ENCODE data around the gene PPM1F. TPM values are rescaled to one million over a fixed set of nuclear protein-coding genes. Genes with fewer than 3 reads are reported as not detected.

PPM1F gene
- total RNA-seq, 1 donor from 2014 or later, result 95.5 TPM

DNA sequence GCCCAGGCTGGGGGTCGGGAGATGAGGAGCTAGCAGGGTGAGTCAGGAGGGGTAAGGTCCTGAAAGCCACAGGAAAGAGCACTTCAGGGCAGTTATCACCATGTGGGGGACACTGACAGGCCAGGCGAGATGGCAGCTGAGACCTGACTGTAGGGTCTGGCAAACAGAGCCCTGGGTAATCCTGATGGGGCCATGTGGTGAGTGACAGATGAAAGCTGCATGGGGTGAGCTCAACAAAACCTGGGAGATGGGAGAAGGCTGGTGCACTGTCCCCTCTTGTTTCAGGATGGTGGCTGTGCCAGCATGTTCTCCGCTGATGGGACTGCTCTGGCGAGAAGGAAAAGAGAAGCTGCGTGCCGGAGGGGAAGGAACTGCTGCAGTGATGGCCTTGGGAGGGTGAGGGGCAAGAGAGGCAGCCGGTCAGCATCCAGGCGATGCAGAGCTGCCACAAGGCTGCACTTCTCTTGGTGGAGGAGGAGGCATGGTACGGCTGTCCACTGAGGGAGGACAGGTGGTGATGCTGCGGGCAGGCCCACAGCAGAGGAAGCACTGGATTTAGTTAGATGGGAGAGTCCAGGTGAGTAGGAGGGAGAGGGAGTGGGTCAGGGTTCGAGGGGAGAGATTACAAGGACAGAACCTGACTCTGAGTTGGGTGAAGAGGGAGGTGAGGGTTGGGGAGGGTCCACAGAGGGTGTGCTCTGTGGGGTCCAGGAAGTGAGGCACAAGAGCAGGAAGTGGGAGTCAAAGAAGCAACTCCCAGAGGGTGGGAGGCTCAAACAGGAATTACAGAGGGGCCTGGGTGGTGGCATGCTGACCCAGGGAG lies 26.1 kb upstream of the PPM1F start:
- no peak for DNase-seq (ENCODE audit: low spot score)
- intact Hi-C loops (cut with DNase I), result no loop called here
- ATAC-seq, result no peak

DNA sequence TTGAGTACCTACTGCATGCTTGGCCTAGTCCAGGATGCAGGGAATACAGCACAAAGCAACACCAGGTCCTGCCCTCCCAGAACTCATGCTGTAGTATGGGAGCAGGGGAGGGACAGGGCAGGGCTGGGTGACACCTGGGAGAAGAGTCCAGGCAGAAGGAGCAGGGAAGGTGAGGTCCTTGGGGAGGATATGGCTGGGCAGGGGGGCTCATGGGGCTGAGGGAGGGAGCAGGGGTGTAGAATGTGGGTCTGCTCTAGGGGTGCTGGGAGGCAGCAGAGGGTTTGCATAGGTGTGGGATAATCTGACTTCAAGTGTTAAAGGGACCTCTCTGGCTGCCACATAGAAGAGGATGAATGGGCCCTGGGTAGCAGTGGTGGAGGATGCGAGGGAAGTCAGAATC lies 25.2 kb upstream of the PPM1F start:
- DNase-seq (ENCODE audit: low spot score), result no peak
- no peak for ATAC-seq

DNA sequence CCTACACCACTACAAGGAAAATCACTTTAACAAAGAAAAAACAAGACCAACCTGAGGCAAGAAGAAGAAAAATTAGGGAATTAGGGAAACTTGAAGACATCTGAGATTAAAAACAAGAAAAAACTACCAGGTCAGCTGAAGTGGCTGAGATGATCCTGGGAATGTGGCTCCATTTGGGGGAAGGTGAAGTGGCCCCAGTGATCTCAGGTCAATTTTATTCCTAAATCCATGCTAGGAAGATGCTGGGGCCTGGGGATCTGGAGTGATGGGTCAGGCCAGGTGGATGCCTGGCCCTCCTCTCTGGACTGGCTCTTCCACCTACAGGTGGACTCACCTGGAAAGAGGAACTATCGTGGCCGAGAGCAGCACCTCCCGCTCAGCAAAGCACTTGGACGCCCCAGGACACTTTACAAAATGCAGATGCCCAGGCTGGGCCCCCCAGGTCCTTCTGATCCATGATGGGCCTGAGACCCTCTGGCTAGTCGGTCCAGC lies 23.3 kb upstream of the PPM1F start:
- DNase-seq (ENCODE audit: low spot score) (no peak), ATAC-seq (no peak)
- intact Hi-C loops (cut with DNase I), result no loop called here

More for the DNA sequence above, 25.2 kb upstream of the PPM1F start:
- intact Hi-C loops (cut with DNase I), result no loop called here

DNA sequence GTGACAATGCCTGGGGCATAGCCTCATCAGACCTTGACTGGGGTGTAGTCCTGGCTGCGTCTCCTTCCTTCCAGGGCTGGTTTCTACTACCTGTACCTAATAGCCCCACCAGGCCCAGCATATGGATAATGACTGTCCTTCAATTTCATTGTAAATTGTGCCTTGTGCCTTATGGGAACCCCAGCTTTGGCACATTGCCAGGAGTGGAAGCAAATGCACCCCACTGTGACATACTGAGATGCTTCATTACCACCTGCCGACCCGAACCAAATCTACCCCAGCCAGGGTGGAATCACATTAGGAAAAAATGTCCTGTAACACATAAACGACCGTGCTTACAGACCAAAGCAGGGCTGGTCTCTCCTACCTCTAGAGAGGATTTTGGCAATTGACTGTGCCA lies 22.6 kb upstream of the PPM1F start:
- ATAC-seq, result no peak
- DNase-seq (ENCODE audit: low spot score), result no peak
- intact Hi-C loops (cut with DNase I), result no loop called here

DNA sequence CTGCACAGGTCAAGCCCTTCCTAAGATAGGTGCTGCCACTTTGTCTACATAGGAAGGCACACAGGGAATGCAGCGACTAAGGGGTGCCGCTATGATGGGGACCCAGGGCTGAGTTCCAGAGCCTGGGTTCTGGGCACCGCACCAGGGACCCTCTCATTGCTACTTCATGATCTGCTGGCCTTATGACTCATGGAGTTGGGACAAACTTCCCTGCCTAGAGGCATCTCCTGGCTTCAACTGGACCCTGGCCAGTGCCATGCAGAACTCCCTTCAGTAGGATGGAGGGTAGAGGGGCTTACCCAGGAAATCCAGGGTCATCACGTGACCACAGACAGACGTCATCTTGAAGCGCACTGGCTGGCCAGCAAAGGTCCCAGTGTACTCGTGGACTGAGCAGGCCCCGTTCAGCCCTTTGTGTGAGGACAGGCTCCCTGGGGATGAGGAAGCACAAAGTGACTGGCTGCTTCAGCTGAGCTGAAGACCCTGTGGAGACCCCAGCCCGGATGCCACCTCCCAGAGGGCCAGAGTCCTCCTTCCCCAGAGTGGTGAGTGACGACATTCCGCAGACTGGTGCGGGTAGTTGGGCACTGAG lies 21.5 kb upstream of the PPM1F start:
- no peak for ATAC-seq
- no peak for DNase-seq (ENCODE audit: low spot score)
- intact Hi-C loops (cut with DNase I), result no loop called here

DNA sequence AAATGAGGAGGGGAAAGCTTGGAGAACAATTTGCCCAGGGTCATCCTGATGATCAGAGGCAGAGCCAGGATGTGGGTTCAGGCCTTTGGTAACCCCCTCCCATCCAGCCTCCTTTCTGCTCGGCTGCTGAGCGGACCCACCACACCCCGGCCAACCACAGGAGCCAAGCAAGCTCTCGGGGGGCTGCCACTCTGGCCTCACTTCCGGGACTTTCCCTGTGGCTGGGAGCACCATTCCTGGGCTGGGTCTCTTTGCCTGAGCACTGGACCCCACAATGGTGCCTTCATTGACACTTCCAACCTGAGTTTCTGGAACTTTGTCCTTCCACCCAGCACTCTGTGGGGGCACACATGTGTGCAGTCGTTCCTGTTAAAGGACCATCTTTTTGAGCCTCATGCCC lies 20.2 kb upstream of the PPM1F start:
- DNase-seq (ENCODE audit: low spot score) (no peak), ATAC-seq (no peak)
- intact Hi-C loops (cut with DNase I), result no loop called here

DNA sequence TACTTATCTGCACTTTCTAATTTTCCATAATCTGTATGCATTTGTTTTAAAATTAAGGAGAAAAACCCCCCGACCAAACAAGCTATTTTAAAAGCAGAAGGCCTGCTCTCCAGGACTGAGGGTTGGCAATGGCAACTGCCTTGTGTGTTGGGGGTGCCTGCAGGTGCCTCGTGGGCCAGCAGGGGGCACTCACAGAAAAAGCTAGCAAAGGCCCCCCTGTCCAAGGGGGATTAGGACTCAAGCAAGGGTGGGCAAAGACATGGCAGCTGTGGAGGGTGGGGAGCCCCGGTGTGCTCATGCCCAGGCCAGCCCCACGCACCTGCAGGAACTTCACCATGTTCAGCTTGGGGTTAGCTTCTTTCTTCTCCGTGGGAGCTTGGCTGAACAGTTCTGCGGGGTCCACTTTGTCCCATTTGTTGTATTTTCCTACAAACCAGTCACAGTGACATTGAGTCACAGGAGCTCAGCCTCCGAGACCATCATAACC lies 19.7 kb upstream of the PPM1F start:
- ATAC-seq, result no peak
- intact Hi-C loops (cut with DNase I), result no loop called here
- no peak for DNase-seq (ENCODE audit: low spot score)

DNA sequence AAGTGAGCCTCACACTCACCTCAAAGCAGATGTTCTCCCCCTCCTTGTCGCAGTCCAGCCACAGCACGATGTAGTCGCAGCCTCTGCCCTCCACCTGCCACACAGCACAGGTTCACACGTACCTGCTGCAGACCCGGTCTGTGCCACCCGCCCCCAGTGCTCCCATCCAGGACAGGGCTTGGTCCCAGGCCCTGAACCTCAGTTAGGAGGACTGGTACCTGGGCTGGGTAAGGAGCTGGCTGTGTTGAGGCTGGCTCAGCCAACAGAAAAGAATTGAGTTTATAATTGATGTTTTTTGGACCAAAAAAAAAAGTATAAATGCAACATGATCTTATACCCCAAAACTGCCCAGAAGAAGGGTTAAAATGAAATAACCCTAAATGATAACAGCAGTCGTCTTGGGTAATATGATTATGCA lies 19.2 kb upstream of the PPM1F start:
- ATAC-seq, result no peak
- no peak for DNase-seq (ENCODE audit: low spot score)
- intact Hi-C loops (cut with DNase I), result no loop called here

DNA sequence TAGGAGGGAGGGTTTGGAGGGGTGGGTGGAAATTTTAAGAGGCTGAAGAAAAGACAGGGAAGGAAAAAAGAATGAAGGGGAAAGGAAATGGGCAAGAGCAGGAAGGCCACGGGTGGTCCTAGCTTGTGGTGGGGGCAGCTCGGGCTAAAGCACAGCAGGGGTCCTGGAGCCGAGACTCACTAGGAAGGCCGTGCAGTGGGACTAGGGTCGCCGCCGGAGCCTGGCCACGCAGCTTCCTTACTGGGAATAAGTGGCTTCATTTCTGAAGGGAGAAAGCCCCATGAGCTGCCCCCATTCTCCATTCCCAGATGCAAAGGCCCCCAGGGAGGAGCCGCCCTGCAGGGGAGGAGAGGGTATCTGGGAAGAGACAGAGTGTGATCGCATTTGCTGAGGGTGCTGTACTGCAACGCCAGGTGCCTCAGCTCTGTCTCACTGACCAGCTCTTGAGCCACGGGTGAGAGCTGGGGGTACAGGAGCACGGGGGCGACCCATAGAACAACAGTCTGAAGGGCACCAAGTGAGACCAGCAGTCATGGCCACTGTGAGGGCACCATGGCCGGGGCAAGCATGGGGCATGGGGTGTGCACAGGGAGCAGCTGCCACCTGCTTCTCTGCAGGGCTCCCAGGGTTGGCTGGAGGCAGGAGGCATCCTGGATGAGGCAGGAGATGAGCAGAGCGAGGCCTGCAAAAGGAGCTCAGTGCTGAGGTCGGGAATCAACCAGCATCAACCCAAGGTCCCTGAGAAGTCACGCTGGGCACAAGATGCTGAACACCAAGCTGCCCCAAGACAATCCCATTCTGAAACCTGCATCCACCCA lies 18.4 kb upstream of the PPM1F start:
- ATAC-seq (no peak), DNase-seq (ENCODE audit: low spot score) (no peak)
- intact Hi-C loops (cut with DNase I), result no loop called here

DNA sequence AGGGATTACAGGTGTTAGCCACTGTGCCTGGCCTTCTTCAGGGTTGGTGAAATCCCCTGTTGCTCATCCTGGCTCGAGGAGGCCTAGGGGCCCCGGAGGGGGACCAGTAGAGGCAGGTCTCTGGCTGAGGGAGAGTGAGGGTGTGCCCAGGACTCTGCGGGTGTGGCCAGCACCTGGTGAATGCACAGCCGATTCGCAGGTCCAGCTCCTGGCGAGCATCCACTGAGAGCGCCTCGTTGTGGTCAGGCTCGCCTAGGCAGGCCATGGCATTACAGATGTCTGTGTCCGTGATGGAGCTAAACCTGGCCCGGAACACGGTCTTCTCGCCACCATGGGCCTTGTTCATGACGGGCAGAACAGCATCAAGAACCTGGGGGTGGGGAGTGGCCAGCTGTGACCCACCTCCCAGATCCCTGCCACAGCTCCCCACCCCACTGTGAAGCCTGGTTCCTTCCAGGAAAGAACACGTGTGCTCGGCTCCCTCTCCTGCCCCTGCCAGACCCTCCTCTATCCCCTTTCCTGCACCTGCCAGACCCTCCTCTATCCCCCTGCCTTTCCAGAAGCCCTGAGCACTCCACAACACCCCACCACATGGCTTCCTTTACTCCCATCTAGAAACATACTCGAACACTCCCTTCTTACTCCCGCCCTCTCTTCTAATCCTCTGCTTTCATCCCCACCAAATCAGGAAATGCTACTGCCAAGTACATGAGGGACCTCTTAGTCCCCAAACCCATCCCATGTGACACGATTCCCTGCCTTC lies 17.6 kb upstream of the PPM1F start:
- intact Hi-C loops (cut with DNase I), result no loop called here
- ATAC-seq (no peak), DNase-seq (ENCODE audit: low spot score) (no peak)

DNA sequence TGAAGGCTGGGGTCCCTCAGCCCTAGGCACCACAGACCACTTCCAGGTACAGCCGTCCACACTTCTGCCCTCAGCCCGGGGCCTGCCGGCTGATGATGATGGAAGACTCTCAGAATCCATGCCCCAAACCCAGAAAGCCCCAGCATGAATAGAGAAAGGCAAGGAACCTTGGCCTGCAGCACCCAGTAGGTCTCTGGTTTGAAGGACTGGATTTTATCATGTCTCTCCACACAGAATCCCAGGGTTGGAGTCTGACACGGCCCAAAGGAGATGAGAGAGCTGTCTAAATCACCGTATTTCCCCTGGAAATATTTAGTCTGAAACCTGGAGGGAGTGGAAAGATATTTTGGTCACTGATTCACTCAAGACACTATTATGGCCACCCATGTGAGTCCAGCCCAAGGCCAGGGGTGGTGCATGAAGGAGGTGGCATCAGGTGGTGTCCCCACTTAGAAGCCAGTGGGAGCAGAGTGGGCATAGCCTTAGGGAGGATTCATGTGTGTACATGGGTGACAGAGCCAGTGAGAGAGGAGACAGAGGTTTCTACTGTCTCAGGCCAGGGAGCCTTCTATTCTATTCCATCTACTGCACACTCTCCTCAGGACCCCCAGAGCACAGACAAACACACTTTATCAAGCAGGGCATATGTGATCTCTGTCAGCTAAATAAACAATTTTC lies 15.9 kb upstream of the PPM1F start:
- DNase-seq (ENCODE audit: low spot score), result no peak
- intact Hi-C loops (cut with DNase I), result no loop called here
- no peak for ATAC-seq

DNA sequence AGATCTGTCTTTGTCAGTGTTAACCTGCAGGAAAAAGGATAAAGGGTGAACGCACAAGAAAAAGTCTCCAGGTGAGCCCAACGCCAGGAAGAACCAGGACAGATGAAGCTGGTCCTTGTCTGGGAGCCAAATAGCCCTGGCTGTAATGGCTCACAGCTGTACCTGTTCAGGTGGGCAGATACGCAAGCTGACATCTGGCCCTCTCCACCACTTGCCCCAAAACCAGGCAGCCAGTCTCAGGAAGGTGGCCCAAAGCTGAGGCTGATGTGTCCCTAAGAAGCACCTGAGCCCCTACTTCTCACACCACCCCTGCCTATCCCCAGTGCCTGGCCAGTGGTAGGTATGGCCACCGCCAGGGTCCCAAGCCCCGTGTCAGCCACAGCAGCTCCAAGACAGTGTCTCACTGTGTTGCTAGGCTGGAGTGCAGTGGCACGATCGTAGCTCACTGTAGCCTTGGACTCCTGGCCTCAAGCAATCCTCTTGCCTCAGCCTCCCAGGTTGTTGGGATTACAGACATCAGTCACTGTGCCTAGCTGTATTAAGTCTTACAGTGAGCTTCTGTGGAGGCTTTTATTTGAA lies 15.1 kb upstream of the PPM1F start:
- intact Hi-C loops (cut with DNase I), result no loop called here
- no peak for ATAC-seq
- DNase-seq (ENCODE audit: low spot score), result no peak

DNA sequence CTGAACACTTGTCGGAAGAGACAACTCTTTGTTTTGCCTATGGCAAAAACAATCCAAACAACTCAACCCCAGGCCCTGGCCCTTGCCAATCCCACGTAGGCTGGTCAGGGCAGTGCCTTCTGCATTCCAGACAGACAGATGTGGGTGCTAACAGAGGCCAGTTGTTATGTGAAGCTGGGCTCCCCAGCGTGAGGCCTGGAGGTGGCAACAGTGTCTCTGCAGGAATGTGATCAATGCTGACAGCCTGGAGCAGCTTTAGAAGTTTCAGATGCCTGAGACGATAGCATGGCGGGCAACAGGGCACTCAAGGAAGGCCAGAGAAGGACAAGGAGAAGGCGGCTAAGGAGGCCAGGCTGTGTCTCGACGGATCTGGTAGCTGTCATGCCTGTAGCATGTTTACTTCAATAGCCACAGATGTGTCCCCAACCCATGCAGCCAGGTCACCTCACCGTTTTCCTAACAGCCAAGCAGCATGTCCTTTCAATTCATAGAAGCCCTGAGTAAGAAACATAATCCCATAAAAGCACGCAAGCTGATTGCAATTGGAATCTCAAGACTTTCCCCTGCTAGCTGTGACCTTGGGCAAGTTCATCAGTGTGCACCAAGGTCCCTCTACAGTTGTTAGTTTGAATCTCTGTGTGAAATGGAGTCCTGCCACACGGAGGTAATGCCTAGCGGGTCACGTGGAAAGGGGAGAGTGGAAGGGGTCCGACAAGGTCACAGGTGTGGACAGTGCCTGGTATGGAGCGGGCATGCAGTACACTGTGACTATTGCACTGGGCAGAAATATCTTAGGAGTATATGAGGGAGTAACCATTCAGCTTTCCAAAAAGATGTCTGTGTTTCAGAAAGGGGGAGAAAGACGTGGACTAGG lies 14.2 kb upstream of the PPM1F start:
- intact Hi-C loops (cut with DNase I), result no loop called here
- DNase-seq (ENCODE audit: low spot score), result no peak
- peak; percentile 29 for ATAC-seq

DNA sequence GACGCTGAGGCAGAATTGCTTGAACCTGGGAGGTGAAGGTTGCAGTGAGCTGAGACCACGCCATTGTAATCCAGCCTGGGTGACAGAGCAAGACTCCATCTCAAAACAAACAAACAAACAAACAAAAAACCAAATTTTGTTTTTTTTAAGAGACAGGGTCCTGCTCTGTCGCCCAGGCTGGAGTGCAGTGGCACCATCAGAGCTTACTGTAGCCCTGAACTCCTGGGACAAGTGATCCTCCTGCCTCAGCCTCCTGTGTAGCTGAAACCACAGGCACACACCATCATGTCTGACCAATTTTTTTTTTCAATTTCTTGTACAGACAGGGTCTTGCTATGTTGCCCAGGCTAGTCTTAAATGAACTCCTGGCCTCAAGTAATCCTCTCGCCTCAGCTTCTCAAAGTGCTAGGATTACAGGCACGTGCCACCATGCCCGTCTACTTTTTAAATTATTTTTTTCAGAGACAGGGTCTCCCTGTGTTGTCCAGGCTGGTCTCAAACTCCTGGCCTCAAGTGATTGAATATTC lies 13.2 kb upstream of the PPM1F start:
- intact Hi-C loops (cut with DNase I), result no loop called here
- DNase-seq (ENCODE audit: low spot score) (no peak), ATAC-seq (no peak)

DNA sequence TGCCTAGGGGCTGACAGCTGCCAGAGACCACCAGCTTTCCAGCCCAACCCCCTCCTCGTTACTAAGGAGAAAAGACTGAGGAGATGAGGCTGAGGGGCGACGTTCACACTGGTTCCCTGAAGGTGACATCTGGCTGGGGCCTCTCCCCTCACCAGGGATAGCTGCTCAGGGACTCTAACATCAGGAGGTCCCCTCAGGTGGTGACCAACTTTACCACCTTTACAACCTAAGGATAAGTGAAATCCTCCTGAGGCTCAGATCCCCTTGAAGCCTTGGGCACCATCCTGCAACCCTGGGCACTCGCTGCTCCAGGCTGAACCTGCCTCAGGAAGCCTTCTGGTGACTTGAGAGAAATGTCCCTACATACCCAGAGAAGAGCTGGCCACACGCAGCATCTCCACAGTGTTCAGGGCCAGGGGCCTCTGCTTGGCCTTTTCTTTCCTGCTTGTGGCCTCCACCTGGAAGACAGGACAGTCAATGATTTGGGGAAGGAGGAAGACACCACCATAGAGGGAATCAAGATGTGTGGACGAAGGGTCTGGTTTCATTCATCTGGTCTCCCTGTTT lies 12.4 kb upstream of the PPM1F start:
- no peak for ATAC-seq
- no peak for DNase-seq (ENCODE audit: low spot score)
- intact Hi-C loops (cut with DNase I), result no loop called here

DNA sequence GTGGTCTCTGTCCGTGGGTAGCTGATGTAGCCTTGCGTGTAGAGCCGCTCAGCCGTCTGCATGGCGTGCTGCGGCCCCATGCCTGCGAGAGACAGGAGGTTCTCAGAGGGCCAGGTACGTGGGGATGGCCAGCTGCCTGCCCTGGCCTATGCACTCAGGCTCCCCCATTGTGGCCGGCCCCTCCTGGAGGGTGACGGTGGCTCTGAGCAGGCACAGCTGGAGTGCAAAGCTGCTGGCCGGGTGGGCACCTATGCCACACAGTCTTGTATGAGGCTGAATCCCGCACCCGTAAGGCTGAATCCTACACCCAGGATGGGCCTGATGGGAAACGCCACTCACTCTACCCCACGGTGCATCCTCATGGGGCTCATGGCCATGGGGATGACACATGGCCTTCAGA lies 11.6 kb upstream of the PPM1F start:
- DNase-seq (ENCODE audit: low spot score) (no peak), ATAC-seq (no peak)
- intact Hi-C loops (cut with DNase I), result no loop called here

DNA sequence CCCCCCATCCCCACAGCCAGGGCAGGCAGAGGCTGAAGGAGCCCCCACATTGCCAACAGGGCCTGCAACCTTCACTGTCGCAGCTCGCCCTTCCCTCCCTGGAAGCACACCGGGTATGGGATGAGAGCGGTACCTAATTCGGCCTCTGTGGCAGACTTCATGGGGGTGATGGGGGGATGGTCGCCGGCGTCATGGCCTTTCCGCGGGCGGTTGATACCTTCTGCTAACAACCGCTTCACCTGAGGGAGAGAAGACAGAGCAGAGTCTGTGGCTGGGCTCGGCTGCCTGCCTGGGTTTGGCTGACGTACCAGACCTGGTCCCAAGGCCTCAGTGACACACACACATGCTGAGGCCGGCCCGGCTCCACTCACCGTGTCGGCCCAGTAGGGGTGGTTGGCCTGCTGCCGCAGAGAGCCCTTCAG lies 11.2 kb upstream of the PPM1F start:
- intact Hi-C loops (cut with DNase I), result no loop called here
- no peak for ATAC-seq
- DNase-seq (ENCODE audit: low spot score), result no peak
